ENCODE data around the gene SMOC1.

Gene SMOC1

GRCh38 chr14:70011098-70011497 lies 131.9 kb downstream of the SMOC1 start:
- DNase-seq (ENCODE audit: low spot score): no peak
- CTCF ChIA-PET: no interaction called here
- POLR2A ChIA-PET (ENCODE audit: low non-redundant PET): no interaction called here

DNA sequence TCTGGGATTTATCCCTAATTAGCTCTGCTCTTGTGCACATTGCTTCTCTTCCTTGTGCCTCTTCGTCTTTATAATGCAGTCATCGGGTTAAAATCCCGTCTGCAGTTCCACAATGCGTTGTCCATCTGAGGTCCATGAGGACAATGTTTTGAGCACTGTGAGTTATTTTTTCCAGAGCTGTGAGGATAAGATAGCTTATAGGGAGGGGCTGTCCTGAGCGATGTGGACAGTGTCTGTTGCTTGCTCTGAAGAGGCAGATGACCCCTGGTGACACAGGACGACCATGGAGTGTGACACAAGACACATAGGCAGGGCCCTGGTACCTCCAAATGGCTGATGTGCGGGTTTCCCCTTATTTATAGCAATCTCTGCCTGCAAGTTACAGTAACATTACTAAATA lies 132.5 kb downstream of the SMOC1 start:
- no peak for DNase-seq (ENCODE audit: low spot score)
- POLR2A ChIA-PET (ENCODE audit: low non-redundant PET): no interaction called here
- TF ChIP-seq CTCF (conservative IDR thresholded peaks at IDR 0.05; ENCODE audit: low read depth): no peak
- CTCF ChIA-PET: interaction anchor here (0.6 kb wide), 1 partner anchor 10 kb away, joined by 3 read pairs; no protein-coding TSS in a partner anchor
- no peak overlapping the region for H3K27ac ChIP-seq

More at GRCh38 chr14:70011098-70011497, 131.9 kb downstream of the SMOC1 start:
- TF ChIP-seq CTCF (conservative IDR thresholded peaks at IDR 0.05; ENCODE audit: low read depth): no peak
- no peak overlapping the region for H3K27ac ChIP-seq

DNA sequence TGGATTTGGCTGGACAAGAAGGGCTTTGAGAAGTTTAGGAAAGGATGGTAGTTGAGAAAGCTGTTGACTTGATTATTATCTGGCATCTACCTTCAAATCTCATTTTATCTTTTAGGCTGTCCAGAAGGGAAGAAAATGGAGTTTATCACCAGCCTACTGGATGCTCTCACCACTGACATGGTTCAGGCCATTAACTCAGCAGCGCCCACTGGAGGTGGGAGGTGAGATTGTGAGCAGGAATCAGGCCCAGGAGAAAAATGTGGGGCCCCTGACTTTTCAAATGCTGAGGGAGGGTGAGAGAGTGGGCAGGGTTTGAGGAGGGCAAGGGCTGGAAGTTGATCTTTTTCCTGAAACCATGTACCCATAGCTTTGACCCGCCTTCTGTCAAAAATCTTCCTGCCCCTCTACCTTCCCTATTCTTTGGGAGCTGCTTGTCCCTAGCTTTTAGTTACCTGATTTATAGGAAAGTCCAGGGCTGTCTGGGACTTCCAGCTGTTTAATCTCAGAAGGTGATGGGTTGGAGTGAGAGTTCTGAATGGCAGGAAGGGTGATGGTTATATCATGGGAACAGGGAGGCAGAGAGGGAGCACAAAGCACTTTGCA lies 134.2 kb downstream of the SMOC1 start:
- POLR2A ChIA-PET (ENCODE audit: low non-redundant PET): no interaction called here
- H3K27ac ChIP-seq: no peak overlapping the region
- TF ChIP-seq CTCF (conservative IDR thresholded peaks at IDR 0.05; ENCODE audit: low read depth): peak; percentile 42
- DNase-seq (ENCODE audit: low spot score): no peak
- CTCF ChIA-PET: interaction anchor here (0.6 to 1.1 kb wide), 4 partner anchors 9 to 385 kb away, joined by 3 to 5 read pairs (median 4); no protein-coding TSS in a partner anchor

GRCh38 chr14:70014406-70015095 lies 135.3 kb downstream of the SMOC1 start:
- no peak for DNase-seq (ENCODE audit: low spot score)
- ChIA-PET POLR2A (ENCODE audit: low non-redundant PET) (no interaction called here), CTCF (interaction anchor here (0.6 to 1.1 kb wide), 4 partner anchors 20 to 177 kb away, joined by 3 to 4 read pairs (median 4); no protein-coding TSS in a partner anchor)
- no peak overlapping the region for H3K27ac ChIP-seq
- TF ChIP-seq CTCF (conservative IDR thresholded peaks at IDR 0.05; ENCODE audit: low read depth): no peak

- ChIA-PET POLR2A (ENCODE audit: low non-redundant PET) (no interaction called here), CTCF (interaction anchor here (2.1 kb wide), 1 partner anchor 10 kb away, joined by 6 read pairs; no protein-coding TSS in a partner anchor)
- H3K27ac ChIP-seq: peak overlapping the region; percentile 49; the same call in 1 of the 2 replicates
- no peak for TF ChIP-seq CTCF (conservative IDR thresholded peaks at IDR 0.05; ENCODE audit: low read depth)
- no peak for DNase-seq (ENCODE audit: low spot score)
These were observed 139.0 kb downstream of the SMOC1 start for GRCh38 chr14:70018230-70018629.

DNA sequence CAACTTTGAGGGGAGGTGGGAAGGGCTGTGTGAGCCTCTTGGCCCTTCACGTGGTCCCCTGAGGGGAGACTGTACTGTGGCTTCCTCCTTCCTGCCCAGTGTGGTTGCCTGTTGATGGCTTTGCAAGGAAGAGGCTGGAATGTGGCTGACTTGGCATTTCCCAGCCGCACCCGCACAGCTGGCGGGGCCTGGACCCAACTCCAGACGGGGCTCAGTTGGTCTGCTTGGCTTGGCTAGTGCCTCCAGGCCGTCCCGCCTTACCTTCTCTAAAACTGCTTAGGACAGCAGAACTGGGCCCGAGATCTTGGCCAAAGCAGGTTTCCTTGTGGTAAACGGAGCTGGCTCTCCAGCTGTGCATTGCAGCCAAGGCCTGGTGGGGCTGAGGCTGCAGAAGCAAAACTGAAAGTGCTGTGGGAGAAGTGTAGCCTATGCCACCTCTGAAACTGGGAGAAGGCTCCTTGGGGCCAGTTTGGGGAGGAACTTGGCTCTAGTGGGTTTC lies 139.5 kb downstream of the SMOC1 start:
- peak overlapping the region; percentile 49 for H3K27ac ChIP-seq
- no peak for DNase-seq (ENCODE audit: low spot score)
- TF ChIP-seq CTCF (conservative IDR thresholded peaks at IDR 0.05; ENCODE audit: low read depth): no peak
- ChIA-PET POLR2A (ENCODE audit: low non-redundant PET) (no interaction called here), CTCF (interaction anchor here (0.5 to 1.6 kb wide), 3 partner anchors 55 to 744 kb away, joined by 3 to 4 read pairs (median 3); no protein-coding TSS in a partner anchor)

Data from RWPE1 (cell line).